GM18907 (cell line): Measurements from ENCODE around the gene TMEM169.
"Not testable (repeated sequence)": the region's sequence is repeated elsewhere in the genome, so short reads cannot be mapped to it uniquely, and the experiment has no call there.

Experiments
- ATAC-seq: cut with Tn5 transposase; IDR thresholded peaks from one replicate; pipeline ENCODE4 v1.9.1; 2021; ENCODE audit warnings: mild to moderate bottlenecking, moderate library complexity; ENCODE audit not compliant: unreplicated experiment

Gene TMEM169

DNA sequence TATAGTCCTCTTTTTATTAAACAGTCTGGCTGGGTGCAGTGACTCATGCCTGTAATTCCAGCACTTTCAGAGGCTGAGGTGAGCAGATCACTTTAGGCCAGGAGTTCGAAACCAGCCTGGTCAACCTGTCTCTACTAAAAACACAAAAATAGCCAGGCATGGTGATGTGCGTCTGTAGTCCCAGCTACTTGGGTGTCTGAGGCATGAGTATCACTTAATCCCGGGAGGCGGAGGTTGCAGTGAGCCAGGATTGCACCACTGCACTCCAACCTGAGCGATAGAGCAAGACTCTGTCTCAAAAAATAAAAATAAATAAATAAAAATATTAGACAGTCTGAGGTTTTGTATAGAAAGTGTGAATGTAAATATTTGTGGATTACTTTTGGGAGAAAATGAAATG is 45.2 kb downstream of the TMEM169 start:
- no peak for ATAC-seq

DNA sequence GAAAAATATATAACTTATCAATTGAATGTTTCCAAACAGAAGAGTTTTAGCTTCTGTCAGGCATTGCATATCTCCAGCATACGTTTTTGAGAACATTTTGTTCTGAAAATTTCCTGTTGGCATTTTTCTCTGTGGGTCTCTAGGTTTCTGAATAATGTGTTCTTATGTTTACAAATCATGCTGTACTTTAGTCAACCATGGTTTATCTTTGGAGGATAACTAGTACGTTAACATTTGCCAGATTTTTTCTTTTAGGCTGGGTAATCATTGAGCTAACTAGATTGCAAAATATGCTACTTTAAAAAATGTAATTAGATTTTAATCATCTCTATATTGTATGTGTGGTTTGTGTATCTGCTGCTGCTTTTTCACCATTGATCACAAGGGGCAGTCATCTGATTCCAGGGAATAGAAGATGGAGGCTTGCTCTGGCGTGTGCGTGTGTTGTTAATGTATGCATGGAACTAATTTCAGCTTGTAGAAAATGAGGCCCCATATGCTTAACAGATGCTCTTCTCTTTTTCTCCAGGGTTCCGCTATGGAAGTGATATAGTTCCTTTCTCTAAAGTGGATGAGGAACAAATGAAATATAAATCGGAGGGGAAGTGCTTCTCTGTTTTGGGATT is 48.7 kb downstream of the TMEM169 start:
- no peak for ATAC-seq

DNA sequence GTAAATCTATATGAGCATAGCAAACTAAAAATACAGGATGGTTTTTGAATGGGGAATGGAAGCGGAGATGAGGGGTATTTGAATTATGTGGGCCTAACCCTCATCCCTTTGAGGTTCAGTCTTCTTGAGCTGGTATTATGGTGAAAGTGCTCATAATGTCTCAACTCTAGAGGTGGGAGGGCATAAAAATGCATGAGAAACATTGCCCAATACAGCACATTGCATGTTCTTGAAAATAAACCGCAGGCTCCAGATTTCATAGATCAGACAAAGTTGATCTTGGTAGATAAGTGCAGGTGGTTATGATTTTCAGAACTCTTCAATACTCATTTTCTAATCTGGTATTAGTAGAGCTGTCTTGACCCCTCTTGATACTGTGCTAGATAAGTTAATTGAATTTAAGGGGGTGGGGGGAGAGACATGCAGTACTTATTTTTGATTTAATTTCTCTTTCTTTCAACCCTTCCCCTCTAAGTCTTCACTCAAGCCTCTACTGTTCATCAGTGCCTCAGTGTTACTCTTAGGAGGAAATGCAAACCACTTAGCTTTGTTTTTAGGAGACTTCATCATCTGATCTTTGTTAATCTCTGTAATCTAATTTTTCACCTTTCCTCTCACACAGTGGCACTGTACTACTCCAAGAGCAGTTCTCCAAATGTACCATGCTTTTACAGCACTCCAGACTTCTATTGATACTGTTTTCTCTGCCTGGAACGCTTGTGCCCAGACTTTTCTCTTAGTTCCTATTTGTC is 49.6 kb downstream of the TMEM169 start:
- ATAC-seq = no peak

DNA sequence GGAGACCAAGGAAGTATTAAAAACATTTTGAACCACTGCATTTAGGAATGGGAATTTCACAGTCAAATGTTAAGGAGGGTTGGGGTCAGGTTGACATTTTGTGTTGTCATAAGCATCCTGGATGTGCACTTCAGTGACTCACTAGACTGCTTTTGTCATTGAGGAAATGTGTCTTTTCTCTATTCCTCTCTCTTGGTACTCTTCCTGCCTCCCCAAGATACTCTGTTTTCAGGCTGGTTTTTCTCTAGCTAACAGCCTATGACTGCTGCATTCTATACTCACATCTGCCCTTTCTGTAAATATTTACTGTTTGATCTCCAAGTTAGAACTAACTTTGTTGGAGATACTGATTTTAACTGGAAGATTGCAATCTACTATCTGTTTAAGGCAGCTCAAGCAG is 50.9 kb downstream of the TMEM169 start:
- ATAC-seq = no peak

DNA sequence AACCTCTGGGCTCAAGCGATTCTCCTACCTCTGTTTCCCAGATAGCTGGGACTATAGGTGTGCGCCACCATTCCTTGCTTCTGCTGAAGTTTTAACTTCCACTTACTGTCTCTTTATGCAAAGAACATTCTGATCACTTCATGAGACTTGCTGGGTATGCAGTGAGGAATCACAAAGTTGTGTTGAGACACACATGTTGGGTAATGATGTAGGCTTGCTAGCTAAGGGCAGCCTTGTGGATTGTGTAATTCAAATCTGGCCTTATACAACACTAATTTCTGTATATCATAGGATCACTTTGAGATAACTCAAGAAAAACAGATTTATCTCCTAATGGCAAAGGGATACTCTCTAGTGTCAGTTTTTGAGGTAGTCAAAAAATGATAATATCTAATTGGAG is 51.7 kb downstream of the TMEM169 start:
- ATAC-seq = no peak

DNA sequence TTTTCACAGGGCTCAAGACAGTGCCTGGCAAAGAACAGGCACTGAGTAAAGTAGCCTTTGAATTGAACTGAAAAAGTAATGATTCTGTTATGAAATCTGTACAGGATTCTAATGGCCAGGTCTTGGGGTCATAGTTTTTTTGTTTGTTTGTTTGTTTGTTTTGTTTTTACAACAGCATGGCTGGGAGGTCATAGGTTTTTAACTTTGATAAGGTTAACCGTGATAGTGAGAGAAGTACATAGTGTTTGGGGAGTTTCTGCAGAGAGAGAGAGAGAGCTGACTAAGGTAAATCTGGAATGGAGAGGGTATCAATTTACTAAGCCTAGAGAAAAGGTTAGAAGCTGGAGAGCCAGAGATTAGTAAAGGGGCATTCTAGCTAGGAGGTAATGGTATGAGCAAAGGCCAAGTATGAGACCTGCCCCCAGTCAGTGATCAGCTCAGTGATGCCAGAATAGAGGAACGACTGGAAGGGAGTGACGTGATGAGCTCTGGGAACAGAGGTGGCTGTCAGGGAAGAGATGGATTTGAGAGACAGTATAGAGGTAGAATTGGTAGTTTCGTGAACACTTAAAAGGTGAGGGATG is 53.3 kb downstream of the TMEM169 start:
- no peak for ATAC-seq

DNA sequence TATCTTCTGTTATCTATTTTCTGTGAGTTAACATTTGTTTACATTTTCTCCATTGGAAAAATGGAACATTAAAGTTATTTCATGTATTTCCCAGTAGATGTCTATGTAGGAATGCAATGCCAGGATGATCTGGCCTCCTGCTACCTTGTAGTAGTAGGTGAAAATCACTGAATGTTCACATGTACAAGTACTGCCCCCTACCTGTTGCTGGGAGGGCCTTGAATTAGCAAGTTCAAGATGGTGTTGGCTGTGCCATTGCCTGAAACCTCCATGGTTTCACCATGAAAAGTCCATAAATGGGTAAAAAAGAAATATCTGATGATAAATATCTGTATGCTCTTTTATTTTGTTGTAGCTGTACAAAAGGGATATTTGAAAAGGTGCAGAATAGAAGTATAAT is 58.2 kb downstream of the TMEM169 start:
- no peak for ATAC-seq

DNA sequence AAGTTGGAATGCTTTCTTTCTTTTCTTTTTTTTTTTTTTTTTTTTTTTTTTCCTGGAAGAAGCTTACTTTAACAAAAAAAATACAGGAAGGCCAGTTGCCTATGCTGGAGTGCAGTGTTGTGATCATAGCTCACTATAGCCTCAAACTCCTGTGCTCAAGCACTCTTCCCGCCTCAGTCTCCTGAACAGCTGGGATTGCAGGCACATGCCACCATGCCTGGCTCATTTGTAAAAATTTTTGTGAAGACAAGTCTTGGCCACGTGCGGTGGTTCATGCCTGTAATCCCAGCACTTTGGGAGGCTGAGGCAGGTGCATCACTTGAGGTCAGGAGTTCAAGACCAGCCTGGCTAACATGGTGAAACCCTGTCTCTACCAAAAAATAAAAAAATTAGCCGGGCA is 59.8 kb downstream of the TMEM169 start:
- not testable (repeated sequence) for ATAC-seq

DNA sequence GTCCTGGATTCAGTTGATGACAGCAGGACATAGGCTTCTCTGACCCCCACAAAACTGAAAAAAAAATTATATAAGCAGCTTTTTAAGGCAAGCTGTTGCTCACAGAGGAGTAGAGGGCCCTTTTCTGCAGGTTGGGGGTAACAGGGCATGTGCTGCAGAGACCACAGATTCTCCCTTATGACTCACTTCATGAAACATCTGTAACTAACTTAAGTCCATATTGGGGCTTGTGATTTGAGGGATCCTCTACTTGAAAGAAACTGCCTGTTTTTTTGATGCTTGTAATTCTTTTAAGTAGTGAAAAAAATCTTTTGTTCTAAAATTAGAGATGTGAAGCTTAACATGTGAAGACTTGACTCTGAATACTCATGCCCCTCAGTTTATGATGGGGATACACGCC is 60.8 kb downstream of the TMEM169 start:
- ATAC-seq = peak; percentile 99

DNA sequence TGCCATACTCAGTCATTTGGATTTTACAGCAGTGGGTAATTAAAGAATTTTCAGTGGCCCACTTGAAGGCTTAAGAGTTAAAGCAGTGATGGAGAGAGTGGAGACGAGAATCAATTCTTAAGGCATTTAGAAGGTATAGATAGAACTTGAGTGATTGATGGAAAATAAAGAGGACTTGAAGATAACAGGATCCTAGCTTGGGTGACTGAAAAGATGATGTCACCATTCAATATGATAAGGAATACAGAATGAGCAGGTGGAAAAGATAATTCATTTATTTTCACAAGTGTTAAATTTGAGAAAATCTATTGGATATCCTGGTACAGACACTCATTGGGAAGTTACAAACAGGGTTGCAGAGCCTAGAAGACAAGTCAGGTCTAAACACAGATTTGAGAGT is 62.7 kb downstream of the TMEM169 start:
- ATAC-seq = no peak

DNA sequence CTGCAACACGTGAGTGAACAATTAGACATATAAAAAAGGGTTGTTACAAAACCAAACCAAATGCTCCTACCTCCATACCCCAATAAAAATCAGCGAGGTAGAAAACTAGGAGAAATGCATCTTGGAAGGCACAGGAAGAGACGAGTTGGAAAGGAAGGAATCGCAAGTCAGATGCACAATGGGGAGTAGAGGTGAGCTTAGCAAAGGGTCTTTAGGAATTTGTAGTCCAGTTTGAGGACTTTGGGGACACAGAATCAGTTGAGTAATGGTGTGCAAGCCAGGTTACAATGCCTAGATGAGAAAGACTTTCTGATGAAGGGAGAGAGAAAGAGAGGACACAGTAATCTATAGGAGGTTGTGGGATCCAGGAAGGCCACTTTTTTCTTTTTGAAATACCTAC is 63.1 kb downstream of the TMEM169 start:
- no peak for ATAC-seq

DNA sequence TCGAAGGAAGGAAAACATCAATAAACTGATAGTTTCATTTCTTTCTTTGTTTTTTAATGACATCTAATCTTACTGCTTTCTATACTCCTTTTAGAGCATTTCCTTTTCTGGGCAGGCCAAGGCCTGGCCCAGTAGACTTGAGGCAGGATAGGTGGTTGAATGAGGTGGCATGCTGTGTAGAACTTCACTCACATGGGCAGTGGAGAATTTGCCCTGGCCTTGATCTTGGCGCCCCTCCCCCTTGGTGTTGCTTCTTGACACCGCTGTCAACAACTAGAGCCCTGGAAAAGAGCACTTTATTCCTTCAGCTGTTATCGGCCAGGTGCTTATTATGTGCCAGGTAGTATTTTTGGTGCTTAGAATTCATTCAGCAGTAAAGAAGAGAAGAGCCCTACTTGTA is 64.9 kb downstream of the TMEM169 start:
- no peak for ATAC-seq

DNA sequence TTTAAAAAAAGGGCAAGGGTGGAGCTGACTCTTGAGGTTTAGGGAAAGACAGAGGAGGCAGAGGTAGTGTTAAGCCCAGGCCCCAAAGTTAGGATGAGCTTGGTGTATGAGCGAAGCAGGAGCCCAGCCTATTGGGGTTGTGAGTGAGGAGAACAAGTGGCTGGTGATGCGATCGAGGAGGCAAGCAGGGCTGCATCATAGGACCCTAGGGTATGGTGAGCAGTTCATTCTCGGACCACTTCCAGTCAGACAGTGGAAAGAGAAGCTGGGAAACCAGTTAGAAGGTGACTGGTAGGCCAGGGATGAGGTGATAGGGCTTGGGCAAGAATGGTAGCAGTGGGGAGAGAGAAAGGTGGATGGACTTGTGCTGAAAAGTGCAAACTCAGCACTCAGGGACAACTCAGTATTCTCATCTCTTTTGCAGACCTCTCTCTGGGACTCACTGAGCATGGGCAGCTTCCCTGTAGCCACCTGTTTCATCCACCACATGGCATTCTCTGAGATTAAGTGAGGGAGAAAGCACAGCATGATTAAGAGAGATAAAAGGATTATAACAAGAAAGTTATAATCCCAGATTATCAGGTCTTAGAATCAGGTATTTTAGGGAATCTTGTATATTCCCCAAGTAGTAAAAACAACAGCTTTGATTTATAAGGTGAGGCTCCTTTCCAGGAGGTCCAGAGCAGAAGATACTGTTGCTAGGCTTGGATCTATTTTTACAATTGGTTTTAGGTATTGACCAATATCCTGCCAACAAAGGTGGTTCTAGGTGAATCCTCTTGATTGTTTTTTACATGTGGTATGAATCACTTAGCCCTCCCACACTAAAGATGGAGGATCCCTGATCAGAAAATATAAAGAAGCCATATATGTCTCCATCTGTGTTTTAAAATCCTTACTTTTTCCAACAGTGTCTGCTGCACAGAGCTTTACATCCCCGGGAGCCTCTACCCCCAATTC is 65.7 kb downstream of the TMEM169 start:
- ATAC-seq = no peak

DNA sequence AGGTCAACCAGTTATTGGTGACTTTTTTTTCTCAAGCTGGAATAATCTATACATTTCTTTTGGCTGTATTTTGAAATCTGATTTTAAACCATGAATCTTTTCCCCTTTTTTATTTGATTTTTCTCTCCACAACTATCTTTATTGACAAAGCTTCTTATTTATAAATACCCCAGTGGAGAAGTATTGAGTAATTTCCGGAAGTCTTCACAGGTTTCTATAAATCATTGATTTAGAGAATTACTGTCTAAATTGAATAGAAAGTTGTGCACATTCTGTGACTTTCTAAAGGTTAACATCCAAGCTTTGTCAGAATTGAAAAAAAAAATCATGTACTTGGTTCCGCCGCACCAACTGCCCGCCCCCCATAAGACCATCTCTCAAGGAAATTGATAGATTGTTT is 67.3 kb downstream of the TMEM169 start:
- no peak for ATAC-seq

DNA sequence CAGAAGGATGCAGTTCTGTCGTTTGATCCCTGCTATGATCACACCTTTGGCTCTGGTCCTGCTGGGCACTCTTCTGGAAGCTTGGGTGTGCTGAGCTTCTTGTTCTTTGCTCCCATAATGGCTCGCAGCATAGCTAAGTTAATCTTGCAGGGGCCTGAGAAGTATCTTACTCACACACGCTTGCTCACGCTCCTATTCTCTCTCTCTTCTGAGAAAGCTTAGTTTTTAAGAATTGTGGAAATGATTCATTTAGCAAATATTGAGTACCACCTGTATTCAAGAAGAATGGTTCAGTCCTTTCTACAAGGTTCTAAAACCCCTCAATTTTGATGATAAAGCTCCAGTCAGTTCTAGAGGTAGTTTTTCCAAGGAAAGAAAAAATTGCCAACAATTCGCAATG is 68.0 kb downstream of the TMEM169 start:
- ATAC-seq = no peak

DNA sequence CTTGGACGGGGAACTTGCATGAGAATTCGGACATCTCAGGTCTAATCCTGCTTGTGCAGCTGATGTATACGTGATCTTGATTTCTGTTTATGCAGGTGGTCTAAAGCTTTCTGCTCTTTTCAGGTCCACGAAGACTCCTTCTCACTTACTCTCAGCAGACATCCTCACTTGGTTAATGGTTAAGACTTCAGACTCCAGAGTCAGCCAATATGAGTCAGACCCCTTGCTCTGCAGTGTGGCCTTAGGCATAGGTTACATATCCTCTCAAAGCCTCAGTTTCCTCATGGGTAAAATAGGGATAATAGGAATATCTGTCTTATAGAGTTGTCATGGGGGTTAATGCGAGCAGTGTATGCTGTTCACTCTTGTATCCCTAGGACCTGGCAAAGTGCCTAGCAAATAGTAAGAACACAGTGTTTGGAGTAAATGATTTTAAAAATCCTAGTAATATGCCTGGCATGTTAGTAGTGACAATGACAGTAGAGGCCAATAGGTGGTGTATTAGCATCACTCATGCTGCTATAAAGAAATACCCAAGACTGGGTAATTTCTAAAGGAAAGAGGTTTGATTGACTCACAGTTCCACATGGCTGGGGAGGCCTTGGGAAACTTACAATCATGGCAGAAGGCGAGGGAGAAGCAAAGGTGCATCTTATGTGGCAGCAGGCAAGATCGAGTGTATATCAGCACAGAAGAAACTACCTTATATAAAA is 69.8 kb downstream of the TMEM169 start:
- no peak for ATAC-seq
